AG08395 (cell line): ENCODE measurements around the gene CLDN34.
A peak's percentile ranks its signal among the peaks of the same experiment; 100 is the strongest.

Experiments
- DNase-seq: peaks from one replicate; pipeline ENCODE4 v3.0.0; 2012; ENCODE audit warnings: mixed read lengths, low spot score

Gene CLDN34

GRCh38 chrX:9980927-9981326, 13.8 kb downstream of the CLDN34 start:
- DNase-seq = no peak

GRCh38 chrX:9983441-9983840, 16.3 kb downstream of the CLDN34 start:
- no peak for DNase-seq

- DNase-seq = no peak
These were observed 16.7 kb downstream of the CLDN34 start for GRCh38 chrX:9983846-9984245.

GRCh38 chrX:9988762-9989161, 21.6 kb downstream of the CLDN34 start:
- DNase-seq = no peak

GRCh38 chrX:9992061-9992460, 24.9 kb downstream of the CLDN34 start:
- no peak for DNase-seq

GRCh38 chrX:9992724-9993123, 25.6 kb downstream of the CLDN34 start:
- DNase-seq = no peak

GRCh38 chrX:9995855-9996339, 28.7 kb downstream of the CLDN34 start:
- DNase-seq = peak; percentile 80

- DNase-seq = no peak
These were observed 29.9 kb downstream of the CLDN34 start for GRCh38 chrX:9997041-9997440.

GRCh38 chrX:9997524-9997923, 30.4 kb downstream of the CLDN34 start:
- no peak for DNase-seq

- no peak for DNase-seq
These were observed 34.3 kb downstream of the CLDN34 start for GRCh38 chrX:10001496-10001895.

- no peak for DNase-seq
These were observed 37.8 kb downstream of the CLDN34 start for GRCh38 chrX:10004832-10005475.

- no peak for DNase-seq
These were observed 38.9 kb downstream of the CLDN34 start for GRCh38 chrX:10006086-10006485.

GRCh38 chrX:10006770-10007169, 39.6 kb downstream of the CLDN34 start:
- no peak for DNase-seq

- no peak for DNase-seq
These were observed 40.5 kb downstream of the CLDN34 start for GRCh38 chrX:10007621-10008020.

- DNase-seq = no peak
These were observed 41.4 kb downstream of the CLDN34 start for GRCh38 chrX:10008483-10009056.

GRCh38 chrX:10009741-10010140, 42.6 kb downstream of the CLDN34 start:
- DNase-seq = no peak

GRCh38 chrX:10010686-10011085, 43.5 kb downstream of the CLDN34 start:
- peak; percentile 7 for DNase-seq

- DNase-seq = no peak
These were observed 44.2 kb downstream of the CLDN34 start for GRCh38 chrX:10011261-10011931.

- no peak for DNase-seq
These were observed 44.8 kb downstream of the CLDN34 start for GRCh38 chrX:10011991-10012390.

- DNase-seq = peak; percentile 82
These were observed 47.5 kb downstream of the CLDN34 start for GRCh38 chrX:10014462-10015354.

- no peak for DNase-seq
These were observed 48.2 kb downstream of the CLDN34 start for GRCh38 chrX:10015355-10015722.

GRCh38 chrX:10015723-10016518, 48.8 kb downstream of the CLDN34 start:
- DNase-seq = peak; percentile 15
